SH-SY5Y (cell line): ENCODE measurements around the gene TEKT3.

ENCODE experiments used
- GATA2 ChIP-seq: IDR thresholded peaks from 2 replicates; pipeline ENCODE4 v1.6.1; 2011; ENCODE audit warnings: mild to moderate bottlenecking, low read depth, low read length
- GATA3 ChIP-seq: IDR thresholded peaks from 2 replicates; pipeline ENCODE4 v1.6.1; 2011; ENCODE audit warnings: low read depth, mild to moderate bottlenecking, low read length, moderate library complexity

- TF ChIP-seq GATA2 (no peak), GATA3 (no peak)
These were observed 35.8 kb upstream of the TEKT3 start for GRCh38 chr17:15377200-15377599.
